Measurements from ENCODE around the gene RNF144B.

- TF ChIP-seq CTCF (IDR thresholded peaks at IDR 0.05), result no peak
- TF ChIP-seq POLR2A (IDR thresholded peaks at IDR 0.05), result no peak
Measured at GRCh38 chr6:18507561-18507960, 120.4 kb downstream of the RNF144B start.
